ENCODE results near the gene C1orf21. TPM values are rescaled to one million over a fixed set of nuclear protein-coding genes. Genes with fewer than 3 reads are reported as not detected.

The C1orf21 gene
- total RNA-seq, 1 donor from 2014 or later = 47.6 TPM

GRCh38 chr1:184557423-184558347 lies 170.9 kb downstream of the C1orf21 start:
- DNase-seq = no peak

- DNase-seq = no peak
Measured at GRCh38 chr1:184558691-184559090, 171.9 kb downstream of the C1orf21 start.

GRCh38 chr1:184559117-184559713 lies 172.4 kb downstream of the C1orf21 start:
- DNase-seq = no peak

GRCh38 chr1:184562806-184563205 lies 176.0 kb downstream of the C1orf21 start:
- DNase-seq = no peak

- DNase-seq = peak; percentile 71
Measured at GRCh38 chr1:184563308-184563707, 176.5 kb downstream of the C1orf21 start.

- no peak for DNase-seq
Measured at GRCh38 chr1:184567009-184567408, 180.2 kb downstream of the C1orf21 start.

GRCh38 chr1:184567637-184568036 lies 180.8 kb downstream of the C1orf21 start:
- no peak for DNase-seq

GRCh38 chr1:184568148-184568547 lies 181.3 kb downstream of the C1orf21 start:
- DNase-seq = no peak

GRCh38 chr1:184569106-184569505 lies 182.3 kb downstream of the C1orf21 start:
- DNase-seq = peak; percentile 59

GRCh38 chr1:184574588-184574987 lies 187.8 kb downstream of the C1orf21 start:
- DNase-seq = peak; percentile 68

- peak; percentile 26 for DNase-seq
Measured at GRCh38 chr1:184576822-184577221, 190.0 kb downstream of the C1orf21 start.

- peak; percentile 76 for DNase-seq
Measured at GRCh38 chr1:184577319-184577718, 190.5 kb downstream of the C1orf21 start.

- no peak for DNase-seq
Measured at GRCh38 chr1:184582411-184582810, 195.6 kb downstream of the C1orf21 start.

- DNase-seq = peak; percentile 51
Measured at GRCh38 chr1:184583849-184584248, 197.0 kb downstream of the C1orf21 start.

GRCh38 chr1:184588701-184589100 lies 201.9 kb downstream of the C1orf21 start:
- DNase-seq = no peak

GRCh38 chr1:184590163-184590750 lies 203.4 kb downstream of the C1orf21 start:
- peak; percentile 59 for DNase-seq

GRCh38 chr1:184593597-184593996 lies 206.8 kb downstream of the C1orf21 start:
- no peak for DNase-seq

- DNase-seq = no peak
Measured at GRCh38 chr1:184595596-184595995, 208.8 kb downstream of the C1orf21 start.

GRCh38 chr1:184596950-184597645 lies 210.3 kb downstream of the C1orf21 start:
- DNase-seq = no peak

- DNase-seq = peak; percentile 13
Measured at GRCh38 chr1:184597650-184598357, 211.0 kb downstream of the C1orf21 start.

- DNase-seq = no peak
Measured at GRCh38 chr1:184598403-184599193, 211.8 kb downstream of the C1orf21 start.

All from tongue (tissue), 2 donors.